OCI-LY3 (cell line): Measurements from ENCODE around the gene GDF11.

Experiments used
- H2AFZ ChIP-seq: fragments of 200-600, 300-600 bp; shearing (Covaris generic); 2 replicates; pipeline ENCODE4 v1.6.0; 2014; ENCODE audit warnings: antibody characterized with exemption, low read depth, low read length
- H3K27ac ChIP-seq: fragments of 200-600, 300-600 bp; sonication (generic); 2 replicates; pipeline ENCODE4 v1.5.1; 2014; ENCODE audit warnings: mild to moderate bottlenecking, low read length, moderate library complexity, mixed read lengths
- H3K27me3 ChIP-seq: fragments of 200-600, 300-600 bp; sonication (generic); 2 replicates; pipeline ENCODE4 v1.6.1; 2014; ENCODE audit warnings: low read depth, low read length, mixed read lengths
- H3K36me3 ChIP-seq: fragments of 200-600, 300-600 bp; sonication (generic); replicated peaks from 2 replicates; pipeline ENCODE3; 2014; ENCODE audit warnings: low read depth, low read length, mixed read lengths
- H3K4me1 ChIP-seq: fragments of 300-600, 200-600 bp; sonication (generic); 2 replicates; pipeline ENCODE4 v1.6.1; 2014; ENCODE audit warnings: low read length, mixed read lengths
- H3K4me2 ChIP-seq: fragments of 200-600, 300-600 bp; sonication (generic); 2 replicates; pipeline ENCODE4 v1.6.1; 2014; ENCODE audit warnings: low read length, mixed read lengths
- H3K4me3 ChIP-seq: fragments of 300-600, 200-600 bp; sonication (generic); 2 replicates; pipeline ENCODE4 v1.5.1; 2014; ENCODE audit warnings: antibody characterized with exemption, mild to moderate bottlenecking, low read length, moderate library complexity
- H3K79me2 ChIP-seq: fragments of 300-600, 200-600 bp; shearing (Covaris generic); 2 replicates; pipeline ENCODE4 v1.6.1; 2014; ENCODE audit warnings: mild to moderate bottlenecking, low read length, mixed read lengths
- H3K9ac ChIP-seq: fragments of 300-600, 200-600 bp; shearing (Covaris generic); 2 replicates; pipeline ENCODE4 v1.6.0; 2014; ENCODE audit warnings: mild to moderate bottlenecking, low read length, moderate library complexity
- H3K9me3 ChIP-seq: fragments of 200-600, 300-600 bp; shearing (Covaris generic); 2 replicates; pipeline ENCODE4 v1.6.1; 2014; ENCODE audit warnings: low read length, mixed read lengths; ENCODE audit not compliant: insufficient read depth
- H4K20me1 ChIP-seq: fragments of 200-600, 300-600 bp; sonication (generic); 2 replicates; pipeline ENCODE4 v1.6.1; 2016; ENCODE audit warnings: low read length, mixed read lengths; ENCODE audit not compliant: insufficient read depth
- EZH2phosphoT487 ChIP-seq: fragments of 200-600 bp; shearing (Covaris generic); IDR thresholded peaks from 2 replicates; pipeline ENCODE4 v1.6.1; 2018; ENCODE audit warnings: antibody characterized with exemption, mixed run types, low read depth
- TF ChIP-seq, protein P1 (sequence below): fragments of 200-600, 300-600 bp; sonication (generic); IDR thresholded peaks from 2 replicates; pipeline ENCODE4 v1.5.1; 2014; ENCODE audit warnings: antibody characterized with exemption, low read length, low read depth

The GDF11 gene

GRCh38 chr12:55767156-55767555 lies 24.2 kb downstream of the GDF11 start:
- Histone ChIP-seq H3K27me3 (no peaks in the 10 kb centered on the region), H3K9me3 (no peaks in the 10 kb centered on the region), H3K4me1 (no peaks in the 10 kb centered on the region), H3K79me2 (peaks cover 10% of the 10 kb centered on the region; the same call in 1 of the 2 replicates), H3K4me3 (no peak overlapping the region), H2AFZ (no peak overlapping the region), H3K36me3 (peaks cover 37% of the 10 kb centered on the region), H3K27ac (no peak overlapping the region), H3K4me2 (no peak overlapping the region), H4K20me1 (no peaks in the 10 kb centered on the region), H3K9ac (no peak overlapping the region)
- TF ChIP-seq, protein P1, sequence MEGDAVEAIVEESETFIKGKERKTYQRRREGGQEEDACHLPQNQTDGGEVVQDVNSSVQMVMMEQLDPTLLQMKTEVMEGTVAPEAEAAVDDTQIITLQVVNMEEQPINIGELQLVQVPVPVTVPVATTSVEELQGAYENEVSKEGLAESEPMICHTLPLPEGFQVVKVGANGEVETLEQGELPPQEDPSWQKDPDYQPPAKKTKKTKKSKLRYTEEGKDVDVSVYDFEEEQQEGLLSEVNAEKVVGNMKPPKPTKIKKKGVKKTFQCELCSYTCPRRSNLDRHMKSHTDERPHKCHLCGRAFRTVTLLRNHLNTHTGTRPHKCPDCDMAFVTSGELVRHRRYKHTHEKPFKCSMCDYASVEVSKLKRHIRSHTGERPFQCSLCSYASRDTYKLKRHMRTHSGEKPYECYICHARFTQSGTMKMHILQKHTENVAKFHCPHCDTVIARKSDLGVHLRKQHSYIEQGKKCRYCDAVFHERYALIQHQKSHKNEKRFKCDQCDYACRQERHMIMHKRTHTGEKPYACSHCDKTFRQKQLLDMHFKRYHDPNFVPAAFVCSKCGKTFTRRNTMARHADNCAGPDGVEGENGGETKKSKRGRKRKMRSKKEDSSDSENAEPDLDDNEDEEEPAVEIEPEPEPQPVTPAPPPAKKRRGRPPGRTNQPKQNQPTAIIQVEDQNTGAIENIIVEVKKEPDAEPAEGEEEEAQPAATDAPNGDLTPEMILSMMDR: no peak
- no peak for TF ChIP-seq EZH2phosphoT487

GRCh38 chr12:55771736-55772135 lies 28.8 kb downstream of the GDF11 start:
- Histone ChIP-seq H3K27me3 (no peaks in the 10 kb centered on the region), H3K79me2 (peaks cover 6% of the 10 kb centered on the region; the same call in 1 of the 2 replicates), H3K36me3 (peaks cover 28% of the 10 kb centered on the region), H3K4me3 (no peak overlapping the region), H3K27ac (no peak overlapping the region), H3K4me2 (no peak overlapping the region), H2AFZ (no peak overlapping the region), H3K9ac (no peak overlapping the region), H3K4me1 (no peaks in the 10 kb centered on the region), H4K20me1 (no peaks in the 10 kb centered on the region), H3K9me3 (no peaks in the 10 kb centered on the region)
- TF ChIP-seq, protein P1: no peak
- no peak for TF ChIP-seq EZH2phosphoT487

GRCh38 chr12:55777856-55778255 lies 34.9 kb downstream of the GDF11 start:
- no peaks in the 10 kb centered on the region for H3K9me3 ChIP-seq

GRCh38 chr12:55780685-55781084 lies 37.8 kb downstream of the GDF11 start:
- peaks cover 6% of the 10 kb centered on the region; the same call in 1 of the 2 replicates for H3K79me2 ChIP-seq
- H3K36me3 ChIP-seq: peaks cover 47% of the 10 kb centered on the region
- no peak overlapping the region for H3K9ac ChIP-seq
- H3K4me3 ChIP-seq: no peak overlapping the region
- H3K4me2 ChIP-seq: no peak overlapping the region
- no peak overlapping the region for H3K27ac ChIP-seq
- H2AFZ ChIP-seq: no peak overlapping the region
- no peaks in the 10 kb centered on the region for H3K4me1 ChIP-seq
- TF ChIP-seq EZH2phosphoT487: no peak
- TF ChIP-seq, protein P1: no peak
- no peaks in the 10 kb centered on the region for H3K27me3 ChIP-seq
- no peaks in the 10 kb centered on the region for H4K20me1 ChIP-seq
- no peaks in the 10 kb centered on the region for H3K9me3 ChIP-seq

More at GRCh38 chr12:55777856-55778255, 34.9 kb downstream of the GDF11 start:
- no peaks in the 10 kb centered on the region for H4K20me1 ChIP-seq
- no peaks in the 10 kb centered on the region for H3K27me3 ChIP-seq
- H3K4me2 ChIP-seq: no peak overlapping the region
- H3K4me3 ChIP-seq: no peak overlapping the region
- H3K27ac ChIP-seq: no peak overlapping the region
- H2AFZ ChIP-seq: no peak overlapping the region
- peaks cover 27% of the 10 kb centered on the region for H3K36me3 ChIP-seq
- TF ChIP-seq, protein P1: no peak
- TF ChIP-seq EZH2phosphoT487: no peak
- no peak overlapping the region for H3K9ac ChIP-seq
- H3K79me2 ChIP-seq: peaks cover 3% of the 10 kb centered on the region; the same call in 1 of the 2 replicates
- H3K4me1 ChIP-seq: no peaks in the 10 kb centered on the region
